Thoracic aorta (tissue), 2 donors: Measurements from ENCODE around the gene DDI2. TPM values are rescaled to one million over a fixed set of nuclear protein-coding genes. Genes with fewer than 3 reads are reported as not detected.
A peak's percentile ranks its signal among the peaks of the same experiment; 100 is the strongest.

ENCODE experiments used
- ATAC-seq: fragments of 150-250 bp; one replicate; pipeline ENCODE4 v1.8.0; 2017; ENCODE audit warnings: low read depth; ENCODE audit not compliant: insufficient number of reproducible peaks, low FRiP score
- DNase-seq: peaks from one replicate; pipeline ENCODE4 v3.0.0-alpha.2; 2020; ENCODE audit warnings: low spot score
- H3K27ac ChIP-seq, 2 donors: fragments of 200-600 bp; sonication (generic); 1 replicate in 1 of 2; 2 replicates in 1 of 2; pipeline ENCODE4 v1.5.1; 2016; ENCODE audit warnings: mild to moderate bottlenecking in 2 of 2, moderate library complexity in 2 of 2
- H3K27me3 ChIP-seq: fragments of 200-600 bp; sonication (generic); replicated peaks from 2 replicates; pipeline ENCODE4 v1.6.0; 2016; ENCODE audit warnings: mild to moderate bottlenecking; ENCODE audit not compliant: insufficient read depth
- H3K36me3 ChIP-seq: fragments of 200-600 bp; sonication (generic); one replicate; pipeline ENCODE4 v1.5.1; 2016
- H3K4me1 ChIP-seq, 2 donors: fragments of 200-600 bp; sonication (generic); 1 replicate in 1 of 2; 2 replicates in 1 of 2; pipeline versions ENCODE4 v1.5.1 to v1.6.0; 2016; ENCODE audit warnings: low read depth in 2 of 2, mild to moderate bottlenecking in 1 of 2; ENCODE audit not compliant: control insufficient read depth in 1 of 2
- H3K4me3 ChIP-seq: fragments of 200-600 bp; sonication (generic); 2 replicates; pipeline ENCODE4 v1.5.1; 2016; ENCODE audit warnings: mild to moderate bottlenecking
- H3K9me3 ChIP-seq: fragments of 200-600 bp; sonication (generic); 2 replicates; pipeline ENCODE4 v1.5.1; 2016
- total RNA-seq, 2 donors: library from RNA; depleted of rRNA; stranded (reverse); fragments of >200 nt; gene quantifications; one replicate each; pipeline versions ENCODE4 v1.1.0 to v1.2.3, GENCODE V29; 2016
- TF ChIP-seq, protein P1 (sequence below): fragments of 200-600 bp; sonication (generic); IDR thresholded peaks from one replicate; pipeline ENCODE4 v1.5.1; 2019; ENCODE audit warnings: antibody characterized with exemption

DDI2 gene
- total RNA-seq, 2 donors from 2014 or later, result 19.6 to 37.5 TPM

GRCh38 chr1:15681349-15682292 is 64.4 kb downstream of the DDI2 start:
- ATAC-seq (no peak), DNase-seq (no peak)

DNA sequence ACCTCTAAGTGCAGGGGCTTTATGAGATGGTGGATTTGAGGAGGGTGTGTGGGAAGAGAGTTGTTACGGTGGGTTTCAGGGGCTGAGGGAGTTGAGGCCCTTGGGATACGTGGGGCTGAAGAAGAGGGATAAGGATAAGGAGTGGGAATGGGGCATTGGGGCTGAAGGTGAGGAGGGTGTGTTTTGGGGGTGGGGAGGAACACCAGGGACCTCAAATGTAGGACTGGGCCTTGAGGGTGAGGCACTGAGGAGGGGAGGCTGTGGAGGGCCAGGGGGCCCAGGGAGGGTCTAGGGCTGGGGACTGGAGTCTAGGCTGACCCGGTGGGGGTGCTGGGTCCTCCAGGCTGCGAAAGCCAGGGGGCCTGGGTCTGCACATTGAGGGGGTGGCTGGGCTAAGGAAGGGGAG is 65.7 kb downstream of the DDI2 start:
- no peak for ATAC-seq

More at GRCh38 chr1:15681349-15682292, 64.4 kb downstream of the DDI2 start:
- peaks cover 14 to 25% of the 10 kb centered on the region in 2 donors for H3K4me1 ChIP-seq
- no peak overlapping the region for H3K4me3 ChIP-seq
- H3K9me3 ChIP-seq, result no peaks in the 10 kb centered on the region
- TF ChIP-seq, protein P1, sequence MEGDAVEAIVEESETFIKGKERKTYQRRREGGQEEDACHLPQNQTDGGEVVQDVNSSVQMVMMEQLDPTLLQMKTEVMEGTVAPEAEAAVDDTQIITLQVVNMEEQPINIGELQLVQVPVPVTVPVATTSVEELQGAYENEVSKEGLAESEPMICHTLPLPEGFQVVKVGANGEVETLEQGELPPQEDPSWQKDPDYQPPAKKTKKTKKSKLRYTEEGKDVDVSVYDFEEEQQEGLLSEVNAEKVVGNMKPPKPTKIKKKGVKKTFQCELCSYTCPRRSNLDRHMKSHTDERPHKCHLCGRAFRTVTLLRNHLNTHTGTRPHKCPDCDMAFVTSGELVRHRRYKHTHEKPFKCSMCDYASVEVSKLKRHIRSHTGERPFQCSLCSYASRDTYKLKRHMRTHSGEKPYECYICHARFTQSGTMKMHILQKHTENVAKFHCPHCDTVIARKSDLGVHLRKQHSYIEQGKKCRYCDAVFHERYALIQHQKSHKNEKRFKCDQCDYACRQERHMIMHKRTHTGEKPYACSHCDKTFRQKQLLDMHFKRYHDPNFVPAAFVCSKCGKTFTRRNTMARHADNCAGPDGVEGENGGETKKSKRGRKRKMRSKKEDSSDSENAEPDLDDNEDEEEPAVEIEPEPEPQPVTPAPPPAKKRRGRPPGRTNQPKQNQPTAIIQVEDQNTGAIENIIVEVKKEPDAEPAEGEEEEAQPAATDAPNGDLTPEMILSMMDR, result no peak
- H3K36me3 ChIP-seq, result no peaks in the 10 kb centered on the region
- H3K27ac ChIP-seq, result peak overlapping the region in 1 of 2 donors; percentile 26
- H3K27me3 ChIP-seq, result no peaks in the 10 kb centered on the region

GRCh38 chr1:15683345-15684039 is 66.2 kb downstream of the DDI2 start:
- Histone ChIP-seq H3K27ac (peak overlapping the region; percentile 84 to 97), H3K9me3 (no peaks in the 10 kb centered on the region), H3K4me3 (peak overlapping the region; percentile 76), H3K4me1 (peaks cover 16 to 36% of the 10 kb centered on the region in 2 donors), H3K36me3 (no peaks in the 10 kb centered on the region), H3K27me3 (no peaks in the 10 kb centered on the region)
- DNase-seq, result no peak
- TF ChIP-seq, protein P1, result no peak
- ATAC-seq, result no peak

More for the DNA sequence above, 65.7 kb downstream of the DDI2 start:
- no peak for DNase-seq
- Histone ChIP-seq H3K9me3 (no peaks in the 10 kb centered on the region), H3K4me3 (no peak overlapping the region), H3K27ac (peak overlapping the region in 1 of 2 donors; percentile 84), H3K4me1 (peaks cover 16 to 36% of the 10 kb centered on the region in 2 donors), H3K36me3 (no peaks in the 10 kb centered on the region), H3K27me3 (no peaks in the 10 kb centered on the region)
- TF ChIP-seq, protein P1, result no peak

GRCh38 chr1:15684042-15684461 is 66.8 kb downstream of the DDI2 start, which contains the start of gene PLEKHM2:
Gene PLEKHM2, plus strand, starts transcription at chr1:15684320. Its CDS starts 239 bp downstream, at chr1:15684559.
- Histone ChIP-seq H3K27me3 (no peaks in the 10 kb centered on the region), H3K9me3 (no peaks in the 10 kb centered on the region), H3K27ac (peak within 1 kb of the TSS; percentile 84 to 97), H3K4me3 (peak within 1 kb of the TSS; percentile 76), H3K36me3 (no peaks in the 10 kb centered on the region), H3K4me1 (peaks cover 16 to 36% of the 10 kb centered on the region in 2 donors)
- ATAC-seq (peak; percentile 40), DNase-seq (no peak)
- TF ChIP-seq, protein P1, result no peak
